Right cardiac atrium (tissue), 5 donors: ENCODE data around the gene DCAF12. TPM values are rescaled to one million over a fixed set of nuclear protein-coding genes. Genes with fewer than 3 reads are reported as not detected.

Experiments used
- ATAC-seq, 2 donors: fragments of 200-7000 bp; cut with Tn5 transposase; one replicate each; pipeline versions ENCODE4 v1.8.0 to v1.9.1; 2020; ENCODE audit warnings: moderate library complexity in 2 of 2, mild to moderate bottlenecking in 1 of 2
- DNase-seq, 3 donors: peaks; one replicate each; pipeline ENCODE4 v3.0.0-alpha.2; 2020
- H3K27ac ChIP-seq: one replicate; pipeline ENCODE4 v1.5.1; 2013; ENCODE audit warnings: mild to moderate bottlenecking, low read length, control low read depth, moderate library complexity
- H3K27me3 ChIP-seq: one replicate; pipeline ENCODE4 v1.6.1; 2013; ENCODE audit not compliant: control insufficient read depth, insufficient read depth
- H3K4me1 ChIP-seq: one replicate; pipeline ENCODE4 v1.6.1; 2013; ENCODE audit warnings: low read length; ENCODE audit not compliant: control insufficient read depth, insufficient read depth
- H3K4me3 ChIP-seq: one replicate; pipeline ENCODE4 v1.5.1; 2013; ENCODE audit warnings: low read length, control low read depth
- H3K9me3 ChIP-seq: one replicate; pipeline ENCODE4 v1.6.1; 2013; ENCODE audit warnings: low read length; ENCODE audit not compliant: control insufficient read depth
- WGBS: extraction: QIAGEN DNeasy Blood & Tissue Kit; methylation state at CpG from one replicate; pipeline ENCODE4 v1.1.7; 2013; 5-methylcytosine and 5-hydroxymethylcytosine counted together
- intact Hi-C, 4 donors: fragments of 100-400 bp; cut with DNase I; formaldehyde crosslinking; loops; one replicate each; pipeline versions ENCODE4 v1.11.0 to v1.14.0; 2022 to 2023
- polyA plus RNA-seq: library from polyadenylated mRNA; stranded (reverse); fragments of 200-250 nt; gene quantifications from one replicate; pipeline ENCODE4 v1.2.3, GENCODE V29; 2013
- total RNA-seq, 4 donors: library from RNA; stranded (reverse); fragmentation: NEBNext Ultra II Directional; extraction: Animal tissue kit (Norgen Biotek cat#: 25700); gene quantifications; one replicate each; pipeline ENCODE4 v1.2.1, GENCODE V29; 2021
- donor health status: healthy with polysubstance abuse.
- donor health status: DM: no; HTN: yes; CAD: no.
- donor health status: DM: no; HTN: no; CAD: no.
- donor health status: DM: no; HTN: yes; CAD: no; lungs with severe emphysema.
- donor health status: DM: yes; HTN: yes; CAD: no.

DCAF12 gene
- total and polyA plus RNA-seq, 5 donors = 8.3 to 17.1 (median 15.1) TPM

DNA sequence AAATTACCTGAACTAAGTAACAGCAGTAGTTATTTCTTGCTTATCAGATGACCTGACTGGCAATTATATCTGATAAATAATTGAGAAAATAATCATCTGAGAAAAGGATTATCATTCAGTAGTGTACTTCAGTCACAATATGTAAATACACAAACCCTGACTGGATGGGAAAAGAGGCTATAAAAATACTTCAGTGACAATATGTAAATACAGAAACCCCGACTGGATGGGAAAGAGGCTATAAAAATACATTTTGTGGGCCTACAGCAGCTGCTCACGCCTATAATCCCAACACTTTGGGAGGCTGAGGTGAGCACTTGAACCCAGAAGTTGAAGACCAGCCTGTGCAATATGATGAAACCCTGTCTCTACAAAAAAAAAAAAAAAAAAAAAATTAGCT, 88.9 kb downstream of the DCAF12 start:
- ATAC-seq = no peak
- Histone ChIP-seq H3K27ac (no peak overlapping the region), H3K9me3 (no peaks in the 10 kb centered on the region), H3K4me1 (no peaks in the 10 kb centered on the region), H3K4me3 (no peak overlapping the region), H3K27me3 (no peaks in the 10 kb centered on the region)
- intact Hi-C loops = no loop called here
- WGBS = 94% methylated on average over 2 of the region's 2 CpGs
- DNase-seq = no peak

DNA sequence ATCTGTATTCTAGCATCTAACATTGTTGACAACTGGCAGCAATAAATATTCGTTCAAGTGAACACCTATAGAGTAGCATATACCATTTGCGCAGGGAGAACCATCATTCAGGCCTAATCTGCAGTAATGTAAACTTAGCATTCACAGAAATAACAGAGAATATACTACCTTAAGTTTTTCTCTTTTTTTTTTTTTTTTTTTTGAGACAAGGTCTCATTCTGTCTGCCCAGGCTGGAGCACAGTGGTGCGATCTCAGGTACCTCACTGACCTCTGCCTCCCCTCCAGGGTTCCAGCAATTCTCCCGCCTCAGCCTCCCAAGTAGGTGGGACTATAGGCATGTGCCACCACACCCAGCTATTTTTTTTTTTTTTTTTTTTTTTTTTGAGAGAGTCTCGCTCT, 89.9 kb downstream of the DCAF12 start:
- H3K27me3 ChIP-seq = no peaks in the 10 kb centered on the region
- H3K27ac ChIP-seq = no peak overlapping the region
- 96% methylated on average over 5 of the region's 5 CpGs for WGBS
- DNase-seq (no peak), ATAC-seq (no peak)
- H3K4me1 ChIP-seq = no peaks in the 10 kb centered on the region
- intact Hi-C loops = no loop called here
- H3K4me3 ChIP-seq = no peak overlapping the region
- H3K9me3 ChIP-seq = no peaks in the 10 kb centered on the region

Other genes starting within 250 kb of the DCAF12 start
- gene UBAP2, start 77.8 kb downstream of the DCAF12 start, total RNA-seq = 10 to 100 TPM; 22.2 to 27.7 (median 26.6) TPM
- gene UBAP2, start 77.8 kb downstream of the DCAF12 start, polyA plus RNA-seq = 10.2 TPM
- 10 to 100 TPM; 43.6 to 51.1 (median 46.6) TPM for gene UBAP1, start 52.3 kb upstream of the DCAF12 start, total RNA-seq
- 31.2 TPM for gene UBAP1, start 52.3 kb upstream of the DCAF12 start, polyA plus RNA-seq
- gene KIF24, start 202.6 kb upstream of the DCAF12 start, total RNA-seq = under 1 TPM; 0.25 to 0.54 (median 0.40) TPM
- 0.23 TPM for gene KIF24, start 202.6 kb upstream of the DCAF12 start, polyA plus RNA-seq
- 10 to 100 TPM; 20.5 to 27.4 (median 22.6) TPM for gene NUDT2, start 202.9 kb upstream of the DCAF12 start, total RNA-seq
- gene NUDT2, start 202.9 kb upstream of the DCAF12 start, polyA plus RNA-seq = 27.4 TPM